ENCODE data around the gene DDX56. TPM values are rescaled to one million over a fixed set of nuclear protein-coding genes. Genes with fewer than 3 reads are reported as not detected.
A peak's percentile ranks its signal among the peaks of the same experiment; 100 is the strongest.

Gene DDX56
- total and polyA plus RNA-seq, 2 of the 13 experiments (the other 11 are each of a cell fraction or from before 2014, with no cell fraction given): 82.6 to 120 TPM

GRCh38 chr7:44569959-44570358 is 3.7 kb downstream of the DDX56 start:
- BruUV-seq (replicated peaks): no TSS peak
- 81% methylated on average over 5 of the region's 9 CpGs for WGBS (ENCODE audit: low lambda C conversion rate)
- Histone ChIP-seq H3K27ac (ENCODE audit: extremely low read length, insufficient read depth, low read length) (no peak overlapping the region), H3K9me3 (ENCODE audit: low read length) (no peaks in the 10 kb centered on the region), H4K20me1 (ENCODE audit: insufficient read depth, low read length) (no peaks in the 10 kb centered on the region; the same call in 1 of the 2 replicates), H3K4me1 (ENCODE audit: insufficient read depth, low read length) (peaks cover 34% of the 10 kb centered on the region), H3K79me2 (ENCODE audit: insufficient read depth, low read length) (peaks cover 31% of the 10 kb centered on the region), H2AFZ (ENCODE audit: low read length) (no peak overlapping the region), H3K27me3 (ENCODE audit: control insufficient read depth in 1 of 2, insufficient read depth in 2 of 2, low read length in 2 of 2) (no peaks in the 10 kb centered on the region; a peak in 1 of 5 replicates), H3K4me2 (ENCODE audit: low read depth, low read length) (no peak overlapping the region), H3K36me3 (replicated peaks in 1 of 2; ENCODE audit: control insufficient read depth in 1 of 2, insufficient read depth in 2 of 2, low read length in 2 of 2) (peaks cover 41 to 73% of the 10 kb centered on the region in 2 experiments), H3K9ac (ENCODE audit: insufficient read depth, low read depth, low read length) (no peak overlapping the region), H3K4me3 (replicated peaks in 1 of 3; ENCODE audit: insufficient read depth in 1 of 3, low read depth in 2 of 3, low read length in 3 of 3) (no peak overlapping the region)
- no peak for FAIRE-seq
- ChIA-PET POLR2A (interaction anchor here (1.4 kb wide), 2 partner anchors 8 to 12 kb away, joined by 3 to 4 read pairs; partner anchors contain the start of gene TMED4), CTCF (ENCODE audit: low intra/inter-chr PET ratio, low total read pairs) (no interaction called here)
- intact Hi-C loops (cut with micrococcal nuclease; ENCODE audit: unreplicated experiment): loop anchor here (5.0 kb wide), 1 partner anchor 78 kb away; the partner anchor contains the start of gene NUDCD3
- TF ChIP-seq, protein P1, sequence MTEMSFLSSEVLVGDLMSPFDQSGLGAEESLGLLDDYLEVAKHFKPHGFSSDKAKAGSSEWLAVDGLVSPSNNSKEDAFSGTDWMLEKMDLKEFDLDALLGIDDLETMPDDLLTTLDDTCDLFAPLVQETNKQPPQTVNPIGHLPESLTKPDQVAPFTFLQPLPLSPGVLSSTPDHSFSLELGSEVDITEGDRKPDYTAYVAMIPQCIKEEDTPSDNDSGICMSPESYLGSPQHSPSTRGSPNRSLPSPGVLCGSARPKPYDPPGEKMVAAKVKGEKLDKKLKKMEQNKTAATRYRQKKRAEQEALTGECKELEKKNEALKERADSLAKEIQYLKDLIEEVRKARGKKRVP (CRISPR knock-in tag; IDR thresholded peaks at IDR 0.05): no peak
- TF ChIP-seq ZNF331 (CRISPR knock-in tag; IDR thresholded peaks at IDR 0.05) (no peak), FUBP1 (CRISPR knock-in tag; IDR thresholded peaks at IDR 0.05; ENCODE audit: borderline replicate concordance) (no peak), MAFK (conservative IDR thresholded peaks at IDR 0.05 in 1 of 2, IDR thresholded peaks at IDR 0.05 in 1 of 2; ENCODE audit: low read length in 2 of 2) (peak; percentile 87 to 92), MAFF (IDR thresholded peaks at IDR 0.05; ENCODE audit: low read depth, low read length) (peak; percentile 89), ZBTB2 (CRISPR knock-in tag; IDR thresholded peaks at IDR 0.05; ENCODE audit: low read depth) (no peak), KLF15 (CRISPR knock-in tag; IDR thresholded peaks at IDR 0.05; ENCODE audit: borderline replicate concordance) (no peak)
- in situ Hi-C loops (cut with HindIII; ENCODE audit: extremely low pct_ligation_motif_present, low pct_unique_long_range_greater_than_20kb): no loop called here
- no peak for ATAC-seq
- no peak for DNase-seq (ENCODE audit: low spot score)

Data from HepG2 (cell line).